ENCODE data around the gene GCH1. TPM values are rescaled to one million over a fixed set of nuclear protein-coding genes. Genes with fewer than 3 reads are reported as not detected.

Gene GCH1
- total RNA-seq, 4 donors from 2014 or later, result 9.3 to 19.8 (median 15.5) TPM

DNA sequence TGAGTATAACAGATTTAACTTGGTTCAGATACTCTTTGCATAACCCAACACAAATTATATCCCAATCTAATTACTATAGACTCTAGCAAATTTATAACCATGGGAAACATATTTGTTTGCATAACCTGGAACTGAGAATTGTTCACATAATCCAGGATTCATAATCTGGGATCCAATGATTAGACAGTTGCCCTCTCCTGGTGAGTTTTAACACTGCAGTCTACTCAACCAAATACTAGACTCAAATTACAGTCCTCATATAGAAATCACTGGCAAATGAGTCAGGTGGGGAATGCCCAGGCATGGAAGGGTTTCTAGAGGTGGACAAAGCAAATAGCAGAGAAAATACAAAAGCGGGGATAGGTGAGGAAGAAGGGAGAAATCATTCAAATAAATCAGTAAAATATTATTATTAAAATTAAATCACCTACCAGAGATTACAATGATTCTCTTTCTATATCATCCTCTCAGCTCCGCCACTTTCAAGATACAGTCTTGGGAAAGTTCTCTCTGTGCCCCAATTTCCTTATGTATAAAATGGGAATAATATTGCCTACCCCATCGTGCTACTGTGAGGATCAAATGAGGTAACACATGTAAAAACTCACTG is 9.4 kb downstream of the GCH1 start:
- TF ChIP-seq POLR2A (IDR thresholded peaks at IDR 0.05), result no peak
- TF ChIP-seq, protein P1, sequence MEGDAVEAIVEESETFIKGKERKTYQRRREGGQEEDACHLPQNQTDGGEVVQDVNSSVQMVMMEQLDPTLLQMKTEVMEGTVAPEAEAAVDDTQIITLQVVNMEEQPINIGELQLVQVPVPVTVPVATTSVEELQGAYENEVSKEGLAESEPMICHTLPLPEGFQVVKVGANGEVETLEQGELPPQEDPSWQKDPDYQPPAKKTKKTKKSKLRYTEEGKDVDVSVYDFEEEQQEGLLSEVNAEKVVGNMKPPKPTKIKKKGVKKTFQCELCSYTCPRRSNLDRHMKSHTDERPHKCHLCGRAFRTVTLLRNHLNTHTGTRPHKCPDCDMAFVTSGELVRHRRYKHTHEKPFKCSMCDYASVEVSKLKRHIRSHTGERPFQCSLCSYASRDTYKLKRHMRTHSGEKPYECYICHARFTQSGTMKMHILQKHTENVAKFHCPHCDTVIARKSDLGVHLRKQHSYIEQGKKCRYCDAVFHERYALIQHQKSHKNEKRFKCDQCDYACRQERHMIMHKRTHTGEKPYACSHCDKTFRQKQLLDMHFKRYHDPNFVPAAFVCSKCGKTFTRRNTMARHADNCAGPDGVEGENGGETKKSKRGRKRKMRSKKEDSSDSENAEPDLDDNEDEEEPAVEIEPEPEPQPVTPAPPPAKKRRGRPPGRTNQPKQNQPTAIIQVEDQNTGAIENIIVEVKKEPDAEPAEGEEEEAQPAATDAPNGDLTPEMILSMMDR (IDR thresholded peaks at IDR 0.05), result peak; percentile 42 to 79 (median 69)
- Histone ChIP-seq H3K27me3 (no peaks in the 10 kb centered on the region), H3K27ac (no peak overlapping the region), H3K9me3 (no peaks in the 10 kb centered on the region), H3K4me1 (peaks cover 0 to 27% (median 3%) of the 10 kb centered on the region in 3 donors), H3K36me3 (no peaks in the 10 kb centered on the region), H3K4me3 (no peak overlapping the region)
- 64 to 69% methylated on average over 3 of the region's 3 CpGs for WGBS, 2 donors
- intact Hi-C loops (cut with DNase I), result no loop called here
- DNase-seq, result no peak

DNA sequence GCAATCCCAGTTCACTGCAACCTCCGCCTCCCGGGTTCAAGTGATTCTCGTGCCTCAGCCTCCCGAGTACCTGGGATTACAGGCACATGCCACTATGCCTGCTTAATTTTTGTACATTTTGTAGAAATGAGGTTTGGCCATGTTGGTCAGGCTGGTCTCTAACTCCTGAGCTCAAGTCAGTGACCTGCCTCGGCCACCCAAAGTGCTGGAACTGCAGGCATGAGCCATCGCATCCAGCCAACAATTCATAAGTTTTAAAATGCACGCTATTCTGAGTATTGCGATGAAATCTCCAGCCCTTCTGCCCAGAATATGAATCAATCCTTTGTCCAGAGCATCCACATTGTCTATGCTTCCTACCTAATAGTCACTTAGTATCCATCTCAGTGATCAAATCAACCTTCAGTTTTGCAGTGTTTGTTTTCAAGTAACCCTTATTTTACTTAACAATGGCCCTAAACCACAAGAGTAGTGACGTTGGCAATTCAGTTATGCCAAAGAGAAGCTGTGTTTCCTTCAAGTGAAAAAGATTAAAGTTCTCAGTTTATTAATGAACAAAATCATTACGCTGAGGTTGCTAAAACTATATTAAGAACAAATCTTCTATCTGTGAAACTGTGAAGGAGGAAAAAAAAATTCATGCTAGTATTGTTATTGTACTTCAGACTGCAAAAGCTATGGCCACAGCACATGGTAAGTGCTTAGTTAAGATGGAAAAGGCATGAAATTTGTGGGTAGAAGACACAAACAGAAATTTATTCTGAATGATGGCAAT is 11.0 kb downstream of the GCH1 start:
- no peak overlapping the region for H3K27ac ChIP-seq
- no peaks in the 10 kb centered on the region for H3K9me3 ChIP-seq
- H3K4me1 ChIP-seq, result peaks cover 0 to 32% (median 3%) of the 10 kb centered on the region in 3 donors
- H3K27me3 ChIP-seq, result no peaks in the 10 kb centered on the region
- WGBS, 2 donors, result 88% methylated on average over 8 of the region's 10 CpGs
- TF ChIP-seq POLR2A (IDR thresholded peaks at IDR 0.05), result no peak
- no peak for DNase-seq
- intact Hi-C loops (cut with DNase I), result no loop called here
- H3K4me3 ChIP-seq, result no peak overlapping the region
- H3K36me3 ChIP-seq, result no peaks in the 10 kb centered on the region

DNA sequence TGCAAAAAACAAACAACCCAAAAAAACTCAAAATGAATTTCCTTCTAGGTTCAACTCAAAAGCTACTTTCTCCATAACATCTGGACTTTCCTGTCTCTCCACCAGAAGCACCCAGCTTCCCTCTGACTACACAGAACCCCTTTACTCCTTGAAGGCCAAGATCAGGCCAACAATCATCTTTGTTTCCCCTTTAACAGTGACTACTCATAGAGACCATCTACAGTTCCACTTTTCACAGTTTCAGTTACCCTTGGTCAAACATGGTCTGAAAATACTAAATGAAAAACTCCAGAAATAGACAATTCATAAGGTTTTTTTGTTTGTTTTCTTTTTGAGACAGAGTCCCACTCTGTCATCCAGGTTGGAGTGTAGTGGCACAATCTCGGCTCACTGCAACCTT is 11.8 kb downstream of the GCH1 start:
- peak overlapping the region in 1 of 4 donors; percentile 23 for H3K27ac ChIP-seq
- TF ChIP-seq POLR2A (IDR thresholded peaks at IDR 0.05), result no peak
- TF ChIP-seq, protein P1 (IDR thresholded peaks at IDR 0.05), result no peak
- no peak overlapping the region for H3K4me3 ChIP-seq
- 88 to 89% methylated on average over 1 of the region's 1 CpG for WGBS, 2 donors
- peaks cover 0 to 32% (median 3%) of the 10 kb centered on the region in 3 donors for H3K4me1 ChIP-seq
- intact Hi-C loops (cut with DNase I), result no loop called here
- H3K9me3 ChIP-seq, result no peaks in the 10 kb centered on the region
- no peak for DNase-seq
- no peaks in the 10 kb centered on the region for H3K36me3 ChIP-seq
- no peaks in the 10 kb centered on the region for H3K27me3 ChIP-seq

DNA sequence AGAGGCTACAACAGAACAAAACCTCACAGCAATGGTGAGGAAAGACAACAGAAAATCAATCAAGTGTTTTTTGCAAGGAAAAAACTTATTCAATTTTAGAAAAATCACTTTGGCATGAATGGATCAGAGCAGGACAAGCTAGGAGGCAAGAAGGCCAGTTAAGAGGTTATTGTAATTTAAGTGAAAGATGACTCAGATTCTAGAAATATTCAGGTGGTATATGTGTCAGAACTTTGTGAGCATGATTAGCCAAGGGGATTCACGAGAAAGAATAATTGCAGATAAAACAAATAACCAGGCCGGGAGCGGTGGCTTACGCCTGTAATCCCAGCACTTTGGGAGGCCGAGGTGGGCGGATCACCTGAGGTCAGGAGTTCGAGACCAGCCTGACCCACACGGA is 12.7 kb downstream of the GCH1 start:
- H3K4me1 ChIP-seq, result peaks cover 0 to 32% (median 3%) of the 10 kb centered on the region in 3 donors
- no peak for DNase-seq
- H3K4me3 ChIP-seq, result no peak overlapping the region
- H3K27me3 ChIP-seq, result no peaks in the 10 kb centered on the region
- intact Hi-C loops (cut with DNase I), result no loop called here
- 59 to 77% methylated on average over 8 of the region's 8 CpGs for WGBS, 2 donors
- no peaks in the 10 kb centered on the region for H3K9me3 ChIP-seq
- TF ChIP-seq POLR2A (IDR thresholded peaks at IDR 0.05), result no peak
- TF ChIP-seq, protein P1 (IDR thresholded peaks at IDR 0.05), result no peak
- no peaks in the 10 kb centered on the region for H3K36me3 ChIP-seq
- H3K27ac ChIP-seq, result peak overlapping the region in 1 of 4 donors; percentile 23

DNA sequence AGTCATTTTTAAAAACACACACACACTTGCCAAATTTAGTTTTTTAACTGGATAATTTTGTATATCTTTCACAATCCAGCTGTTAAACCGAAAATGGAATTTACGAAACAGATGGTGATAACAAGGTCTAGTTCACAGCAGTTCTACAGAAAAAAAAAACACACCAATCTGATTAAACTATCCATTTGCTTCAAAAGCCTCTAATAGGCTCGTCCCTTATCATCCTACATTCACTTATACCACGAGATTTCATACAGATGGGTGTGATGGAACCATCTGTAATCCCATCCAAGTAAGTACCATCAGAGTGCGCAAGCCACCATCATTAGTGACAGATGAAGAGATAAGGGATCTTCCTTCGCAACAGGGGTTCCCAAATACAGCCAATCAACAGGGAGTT is 20.1 kb downstream of the GCH1 start:
- Histone ChIP-seq H3K27ac (peak overlapping the region; percentile 73 to 80 (median 76)), H3K27me3 (no peaks in the 10 kb centered on the region), H3K4me1 (peaks cover 5 to 31% (median 16%) of the 10 kb centered on the region in 3 donors), H3K36me3 (no peaks in the 10 kb centered on the region), H3K4me3 (peak overlapping the region in 1 of 4 donors; percentile 44), H3K9me3 (no peaks in the 10 kb centered on the region)
- intact Hi-C loops (cut with DNase I), result no loop called here
- DNase-seq, result no peak
- 78 to 84% methylated on average over 6 of the region's 6 CpGs for WGBS, 2 donors
- no peak for TF ChIP-seq POLR2A (IDR thresholded peaks at IDR 0.05)
- TF ChIP-seq, protein P1 (IDR thresholded peaks at IDR 0.05), result no peak
